Activated CD4-positive, alpha-beta T cell treated with anti-CD3 and anti-CD28 coated beads, Interleukin-2, amount 50 U/mL, for 1 hour (primary cell): ENCODE results near the gene SLC38A9.

Experiments used
- DNase-seq: peaks from one replicate; pipeline ENCODE4 v3.0.0-alpha.2; 2020

SLC38A9 gene

DNA sequence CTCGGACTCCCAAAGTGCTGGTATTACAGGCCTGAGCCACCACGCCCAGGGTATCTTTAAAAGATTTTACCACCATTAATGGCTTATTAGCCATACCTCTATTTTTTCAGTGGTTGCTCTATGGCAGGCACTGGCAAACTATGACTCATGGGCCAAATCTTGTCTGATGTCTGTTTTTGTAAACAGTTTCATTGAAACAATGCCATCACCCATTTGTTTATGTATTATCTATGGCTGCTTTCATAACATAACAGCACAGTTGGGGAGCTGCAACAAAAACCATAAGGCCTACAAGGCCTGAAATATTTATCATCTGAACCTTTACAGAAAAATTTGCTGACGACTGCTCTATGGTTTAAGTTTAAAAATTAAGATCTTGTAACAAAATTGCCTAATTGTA is 66.8 kb downstream of the SLC38A9 start:
- DNase-seq: no peak

DNA sequence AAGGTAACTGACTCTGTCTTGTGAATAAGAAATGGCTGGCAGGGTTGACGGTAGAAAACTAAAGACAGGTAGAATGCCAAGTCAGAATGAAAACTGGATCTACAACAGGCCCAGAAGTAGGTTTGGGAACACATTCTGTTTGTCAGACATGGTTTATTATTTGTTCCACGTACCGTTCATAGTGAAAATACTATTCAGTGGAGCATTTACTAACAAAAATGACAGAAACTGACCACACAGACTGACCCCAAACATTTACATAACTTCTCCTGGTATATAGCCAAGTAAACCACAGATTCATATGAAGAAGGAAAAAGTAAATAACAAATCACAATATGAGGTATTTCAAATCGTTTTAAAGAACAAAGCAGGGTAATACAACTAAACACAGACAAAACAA is 73.7 kb downstream of the SLC38A9 start:
- no peak for DNase-seq

DNA sequence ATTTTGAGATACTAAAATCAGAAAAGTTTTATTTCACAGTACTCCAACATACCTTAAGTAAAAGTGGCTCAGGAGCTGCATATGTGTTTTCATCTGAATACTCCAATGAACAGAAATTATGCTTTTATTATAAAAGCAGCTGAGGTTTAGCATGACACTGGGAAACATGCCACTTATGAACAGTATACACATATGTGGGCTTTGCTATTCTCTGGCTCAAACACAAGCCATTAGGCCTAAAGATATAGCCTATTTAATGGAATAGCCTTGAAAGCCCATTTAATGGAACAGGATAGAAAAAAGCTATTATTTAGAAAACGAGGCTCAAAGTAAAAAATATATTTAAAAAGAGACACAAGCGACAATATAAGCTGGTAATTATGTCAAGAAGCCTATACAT is 74.1 kb downstream of the SLC38A9 start:
- no peak for DNase-seq

DNA sequence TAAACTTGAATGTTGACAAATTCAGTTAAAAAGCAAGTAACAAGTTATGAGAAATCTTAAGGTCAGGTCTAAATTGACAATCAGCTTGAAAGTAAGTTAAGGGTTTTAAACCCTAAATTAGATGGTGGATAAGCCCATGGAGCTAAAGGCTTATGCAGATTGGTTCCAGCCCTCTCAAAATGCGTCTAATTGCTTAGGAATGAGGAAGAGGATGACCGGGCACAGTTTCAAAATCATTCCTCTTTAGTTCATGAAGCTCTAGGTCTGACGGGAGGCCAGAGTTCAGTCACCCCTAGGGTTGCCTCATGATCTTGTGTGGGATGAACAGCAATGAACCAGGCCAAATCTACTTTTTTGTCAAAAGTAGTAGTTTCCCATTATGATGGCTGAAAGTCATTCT is 75.4 kb downstream of the SLC38A9 start:
- DNase-seq: no peak

DNA sequence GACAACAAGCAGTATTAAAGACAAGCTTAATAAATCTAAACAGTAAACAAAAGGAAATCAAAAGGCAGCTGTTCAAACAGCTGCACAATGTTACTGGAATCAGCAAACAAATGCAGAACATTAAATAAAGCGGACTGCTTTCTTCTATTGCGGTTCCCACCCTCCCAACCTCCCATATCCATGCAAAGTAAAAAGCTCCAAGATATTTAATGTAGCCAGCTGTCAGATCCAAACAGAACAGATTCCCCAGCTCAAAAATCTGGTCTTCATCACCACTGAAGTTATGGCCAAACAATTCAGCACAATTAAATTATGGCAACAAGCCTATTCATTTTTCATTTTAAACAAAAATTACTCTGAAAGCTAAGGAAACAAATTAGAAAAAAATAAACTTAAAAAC is 75.9 kb downstream of the SLC38A9 start:
- no peak for DNase-seq

DNA sequence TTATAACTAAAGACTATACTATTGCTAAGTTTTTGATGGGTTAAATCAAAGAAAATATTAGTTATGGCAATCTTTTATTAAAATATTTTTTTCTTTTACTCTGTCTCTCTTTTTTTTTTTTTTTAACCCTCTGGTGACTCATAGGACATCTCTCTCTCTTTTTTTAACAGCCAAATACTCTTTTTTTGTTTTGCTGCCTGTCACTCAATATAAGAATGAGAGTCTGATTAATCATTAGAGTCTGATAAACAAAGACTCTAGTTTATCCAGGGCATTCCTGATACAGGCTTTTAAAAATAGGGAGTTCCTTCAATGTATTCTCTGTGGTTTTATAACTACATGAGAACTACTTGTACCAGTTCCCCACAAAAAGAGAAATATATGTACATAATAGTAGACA is 77.3 kb downstream of the SLC38A9 start:
- DNase-seq: no peak

DNA sequence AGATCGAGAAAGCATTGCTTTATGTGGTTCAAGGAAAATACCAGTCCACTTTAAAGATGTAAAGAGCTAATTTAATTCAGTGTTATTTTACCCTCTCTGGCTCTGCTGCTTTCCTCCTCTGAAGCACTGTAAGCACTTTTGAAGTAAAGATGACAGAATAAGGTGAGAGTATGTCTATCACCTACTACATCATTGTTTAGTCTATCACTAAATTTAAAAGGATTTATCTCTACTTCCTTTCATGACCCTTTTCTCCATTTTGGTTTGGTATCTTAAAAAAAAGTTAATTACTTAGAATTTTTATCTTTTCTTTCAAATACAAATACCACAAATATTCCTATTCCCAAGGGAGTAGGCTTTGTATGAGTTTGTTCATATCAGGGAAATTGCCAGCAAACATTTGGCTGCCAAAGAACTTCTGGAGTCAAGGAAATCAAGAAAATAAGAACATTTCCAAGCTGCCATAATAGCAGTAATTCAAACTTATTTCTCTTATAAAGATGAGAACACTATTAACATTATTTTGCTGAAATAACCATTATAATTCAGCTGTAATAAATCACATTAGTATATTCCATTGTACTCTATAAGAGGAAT is 77.8 kb downstream of the SLC38A9 start:
- DNase-seq: no peak

DNA sequence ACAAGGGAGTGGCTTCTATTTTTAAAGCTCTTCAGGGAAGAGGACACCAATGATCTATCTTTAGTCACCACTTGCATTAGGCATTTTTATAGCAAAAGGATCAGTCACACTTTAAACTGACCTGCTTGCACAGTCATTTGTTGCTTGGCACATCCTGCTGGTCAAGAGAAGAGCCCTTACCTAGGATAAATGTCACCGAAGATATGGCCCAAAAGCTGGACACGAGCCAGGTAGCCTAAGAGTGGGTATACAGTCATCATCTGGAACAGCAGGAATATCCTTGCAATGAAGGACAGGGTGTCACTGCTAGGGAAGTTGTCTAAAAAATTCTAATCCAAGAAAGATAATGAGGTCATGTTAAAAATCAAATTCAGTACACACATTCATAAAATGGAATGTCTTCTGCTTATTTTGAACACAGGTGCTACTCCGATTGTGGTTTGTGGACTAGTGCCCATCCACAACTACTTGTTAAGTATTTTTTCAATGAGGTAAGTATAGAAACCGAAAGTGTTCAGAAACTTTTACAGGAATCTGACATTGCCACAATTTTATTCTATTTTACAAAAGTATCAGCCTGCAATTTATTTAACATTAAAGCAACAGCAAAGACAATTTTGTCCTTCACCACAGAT is 78.4 kb downstream of the SLC38A9 start:
- no peak for DNase-seq

DNA sequence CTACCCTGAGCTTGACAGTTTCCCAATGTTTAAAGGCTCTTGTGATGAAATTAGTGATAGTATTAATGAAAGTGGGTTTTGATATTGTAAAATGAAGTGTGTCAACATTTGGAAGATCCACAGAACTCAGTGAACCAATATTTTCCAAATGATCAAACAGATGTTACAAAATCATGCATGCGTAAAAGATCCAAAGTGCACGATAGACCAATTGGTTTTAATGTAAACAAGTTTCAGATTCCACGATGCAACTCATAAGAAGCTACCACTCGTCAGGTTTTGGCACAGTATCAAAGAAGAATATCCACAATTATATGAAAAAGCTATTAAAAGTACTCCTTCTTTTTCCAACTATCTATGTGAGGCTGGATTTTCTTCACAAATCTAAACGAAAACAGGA is 82.3 kb downstream of the SLC38A9 start:
- no peak for DNase-seq

DNA sequence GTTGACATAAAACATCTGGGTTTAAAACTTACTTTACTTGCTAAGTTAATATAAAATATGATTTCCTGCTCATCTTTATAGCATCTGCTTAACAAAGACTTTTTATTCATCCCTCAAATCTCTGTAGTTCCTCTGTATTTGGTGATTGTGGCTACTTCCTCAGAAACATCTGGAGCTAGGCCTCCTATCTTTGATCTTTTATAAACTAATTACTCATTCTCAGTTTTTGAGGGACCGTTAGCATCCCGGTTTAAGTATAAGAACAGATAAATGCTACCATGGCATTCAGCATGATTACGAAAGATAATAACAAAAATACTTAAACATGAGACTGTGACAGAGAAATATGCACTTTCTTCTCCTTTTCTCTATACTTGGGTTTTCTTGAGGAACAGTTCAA is 85.3 kb downstream of the SLC38A9 start:
- DNase-seq: no peak

DNA sequence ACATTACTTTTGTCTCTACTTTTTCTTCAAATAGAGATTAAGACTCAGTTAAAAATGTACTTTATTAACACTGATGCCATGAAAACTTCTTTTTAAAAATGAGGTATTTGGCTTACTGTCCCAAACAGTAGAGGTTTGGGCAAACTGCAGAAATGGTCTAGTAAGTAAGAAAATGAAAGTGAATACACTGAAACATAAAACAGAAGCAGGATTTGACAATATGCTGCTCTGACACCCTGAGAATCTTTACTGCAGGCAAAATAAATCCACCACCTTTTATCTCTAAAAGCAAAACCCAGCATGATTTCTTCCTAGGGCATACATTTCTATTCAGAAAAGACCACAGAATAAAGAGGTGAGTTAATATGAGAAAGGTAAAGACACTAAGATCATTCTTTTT is 86.2 kb downstream of the SLC38A9 start:
- DNase-seq: no peak

DNA sequence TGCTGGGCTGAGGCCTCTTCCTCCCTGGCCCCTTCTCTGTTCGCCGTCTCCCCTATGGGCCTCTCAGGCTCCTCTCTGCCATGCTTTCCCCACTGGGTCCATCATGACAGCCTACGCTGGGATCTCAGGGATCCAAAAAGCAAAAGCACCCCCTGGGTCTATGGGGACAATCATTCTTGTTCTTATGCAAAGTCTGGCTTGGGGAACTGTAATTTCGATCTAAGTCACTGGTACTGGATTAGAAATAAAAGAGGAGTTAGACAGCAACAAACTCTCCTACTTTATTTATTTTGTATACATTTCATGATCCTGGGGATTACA is 86.6 kb downstream of the SLC38A9 start:
- no peak for DNase-seq

DNA sequence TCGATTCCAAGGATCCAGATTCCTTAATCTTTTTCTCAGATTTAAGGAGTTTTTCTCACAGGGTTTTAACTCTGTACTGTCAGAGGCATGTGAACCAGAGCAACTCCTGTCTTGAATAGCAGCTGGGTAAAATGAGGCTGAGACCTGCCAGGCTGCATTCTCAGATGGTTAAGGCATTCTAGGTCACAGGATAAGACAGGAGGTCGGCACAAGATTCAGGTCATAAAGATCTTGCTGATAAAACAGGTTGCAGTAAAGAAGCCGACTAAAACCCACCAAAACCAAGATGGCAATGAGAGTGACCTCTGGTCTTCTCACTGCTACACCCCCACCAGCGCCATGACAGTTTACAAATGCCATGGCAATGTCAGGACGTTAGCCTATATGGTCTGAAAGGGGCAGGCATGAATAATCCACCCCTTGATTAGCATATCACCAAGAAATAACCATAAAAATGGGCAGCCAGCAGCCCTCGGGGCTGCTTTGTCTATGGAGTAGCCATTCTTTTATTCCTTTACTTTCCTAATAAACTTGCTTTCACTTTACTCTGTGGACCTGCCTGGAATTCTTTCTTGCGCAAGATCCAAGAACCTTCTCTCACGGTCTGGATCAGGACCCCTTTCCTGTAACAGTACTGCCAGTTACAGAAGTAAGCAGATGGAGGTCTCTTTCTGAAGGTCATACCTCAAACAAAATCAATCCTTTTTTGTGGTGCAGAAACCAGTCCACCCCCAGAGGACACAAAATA is 87.1 kb downstream of the SLC38A9 start:
- no peak for DNase-seq

DNA sequence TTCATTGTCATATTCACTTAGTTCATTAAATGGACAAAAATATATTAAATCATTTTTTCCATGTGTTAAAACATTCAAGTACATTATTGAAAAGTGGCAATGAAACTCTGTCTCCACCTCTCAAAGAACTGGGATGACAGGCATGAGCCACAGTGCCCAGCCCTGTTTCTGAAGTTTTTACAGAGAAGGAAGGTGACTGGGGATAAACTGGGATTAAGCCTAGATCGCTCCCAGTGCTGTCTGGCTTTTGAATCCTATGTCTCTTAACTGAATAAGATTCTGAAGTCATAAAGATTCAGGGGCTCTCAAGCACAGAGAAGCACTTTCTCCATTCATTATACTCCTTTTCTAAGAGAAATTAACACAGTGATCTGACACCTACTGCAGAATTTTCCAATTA is 88.3 kb downstream of the SLC38A9 start:
- DNase-seq: no peak

DNA sequence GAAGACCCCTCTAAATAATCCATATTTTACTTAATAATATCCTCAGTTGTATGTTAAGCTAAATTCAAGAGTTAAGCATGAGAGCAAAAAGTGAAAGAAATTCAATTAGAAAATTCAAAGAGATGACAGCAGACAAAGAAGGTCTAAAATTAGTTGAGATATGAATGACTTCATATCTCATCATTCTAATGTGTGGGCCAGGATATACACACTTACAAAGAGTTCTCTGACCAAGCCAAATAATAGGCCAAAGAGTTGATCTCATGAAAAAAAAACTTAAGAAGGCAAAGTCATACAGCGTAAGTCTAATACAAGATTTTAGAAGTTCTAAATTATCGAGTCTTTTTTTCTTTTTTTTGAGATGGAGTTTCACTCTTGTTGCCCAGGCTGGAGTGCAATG is 89.7 kb downstream of the SLC38A9 start:
- DNase-seq: no peak

DNA sequence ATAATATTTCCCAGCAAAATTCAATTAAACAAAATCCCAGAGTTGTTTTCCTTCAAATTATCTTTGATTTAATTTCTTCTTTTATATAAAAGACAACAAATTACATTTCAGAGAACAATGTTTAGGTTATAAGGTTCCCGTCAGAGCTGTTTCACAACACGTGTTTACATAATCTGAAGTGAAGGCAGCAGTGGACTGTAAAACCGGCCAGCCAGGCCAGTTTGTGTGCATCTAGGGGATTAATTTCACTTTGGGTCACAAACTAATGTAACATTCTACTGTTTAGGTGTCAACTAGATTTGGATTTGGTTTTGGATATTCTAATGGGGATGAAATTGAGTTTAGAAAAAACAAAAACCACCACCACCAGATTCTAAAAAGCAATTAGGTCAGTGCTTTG is 90.9 kb downstream of the SLC38A9 start:
- DNase-seq: no peak

DNA sequence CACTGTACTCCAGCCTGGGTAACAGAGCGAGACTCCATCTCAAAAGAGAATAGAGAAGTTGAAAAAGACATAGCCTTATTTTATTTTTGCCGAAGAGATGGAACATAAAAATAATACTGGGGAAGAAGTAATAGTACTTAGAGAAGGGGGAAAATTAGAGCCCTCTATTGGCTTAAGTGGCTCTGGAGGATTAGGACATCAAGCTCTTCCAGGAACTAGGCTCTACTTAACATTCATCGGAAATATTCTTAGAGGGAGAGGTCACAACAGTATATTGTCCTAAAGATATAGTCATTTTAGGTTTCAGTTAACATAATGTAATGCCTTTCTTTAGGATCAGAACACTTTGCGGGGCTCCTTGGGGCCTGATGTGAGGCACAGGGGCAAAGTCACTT is 91.4 kb downstream of the SLC38A9 start:
- no peak for DNase-seq

DNA sequence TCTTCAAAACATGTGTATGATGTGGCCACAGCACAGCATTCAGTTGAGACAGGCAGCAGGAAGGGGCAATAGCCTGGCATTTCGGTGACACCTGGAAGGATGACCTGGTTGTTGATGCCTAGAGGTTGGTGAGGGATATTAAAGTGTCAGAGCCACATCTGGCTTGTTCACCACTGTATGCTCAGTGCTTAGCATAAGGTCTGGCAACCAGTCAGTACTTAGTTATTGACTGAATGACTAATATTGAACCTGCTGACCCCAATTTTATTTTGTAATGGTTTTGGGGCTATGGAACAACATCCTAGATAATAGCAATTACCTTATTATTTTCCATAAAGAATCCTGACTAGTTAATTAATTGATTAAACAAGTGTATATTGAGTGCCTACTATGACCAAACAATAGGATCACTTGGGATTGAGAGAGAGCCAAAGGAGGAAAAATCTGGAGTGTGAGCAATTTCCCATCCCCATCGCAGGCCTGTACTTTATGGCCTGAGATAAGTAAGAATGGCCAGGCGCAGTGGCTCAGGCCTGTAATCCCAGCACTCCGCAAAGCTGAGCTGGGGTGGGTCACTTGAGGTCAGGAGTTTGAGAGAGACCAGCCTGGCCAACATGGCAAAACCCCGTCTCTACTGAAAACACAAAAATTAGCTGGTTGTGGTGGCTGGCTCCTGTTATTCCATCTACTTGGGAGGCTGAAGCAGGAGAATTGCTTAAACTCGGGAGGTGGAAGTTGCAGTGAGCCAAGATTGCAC is 91.9 kb downstream of the SLC38A9 start:
- DNase-seq: no peak

DNA sequence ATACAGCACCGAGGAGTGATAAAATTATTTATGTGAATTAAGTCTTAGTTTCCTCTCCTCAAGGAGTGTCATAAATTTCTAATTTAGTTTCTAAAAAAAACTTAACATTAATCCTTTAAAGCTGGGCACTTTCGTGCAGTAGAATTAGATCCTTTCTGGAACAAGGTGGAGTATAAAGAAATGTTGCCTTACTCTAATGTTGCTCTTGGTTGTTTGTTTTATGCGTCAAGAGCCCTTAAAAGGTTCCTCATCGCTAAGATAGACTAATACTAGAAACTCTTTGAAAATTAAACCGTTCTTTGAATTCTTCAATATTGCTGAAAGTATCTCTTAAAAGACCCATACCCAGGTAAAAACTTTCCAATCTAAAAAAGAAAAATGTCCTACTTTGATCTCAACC is 93.8 kb downstream of the SLC38A9 start:
- no peak for DNase-seq

DNA sequence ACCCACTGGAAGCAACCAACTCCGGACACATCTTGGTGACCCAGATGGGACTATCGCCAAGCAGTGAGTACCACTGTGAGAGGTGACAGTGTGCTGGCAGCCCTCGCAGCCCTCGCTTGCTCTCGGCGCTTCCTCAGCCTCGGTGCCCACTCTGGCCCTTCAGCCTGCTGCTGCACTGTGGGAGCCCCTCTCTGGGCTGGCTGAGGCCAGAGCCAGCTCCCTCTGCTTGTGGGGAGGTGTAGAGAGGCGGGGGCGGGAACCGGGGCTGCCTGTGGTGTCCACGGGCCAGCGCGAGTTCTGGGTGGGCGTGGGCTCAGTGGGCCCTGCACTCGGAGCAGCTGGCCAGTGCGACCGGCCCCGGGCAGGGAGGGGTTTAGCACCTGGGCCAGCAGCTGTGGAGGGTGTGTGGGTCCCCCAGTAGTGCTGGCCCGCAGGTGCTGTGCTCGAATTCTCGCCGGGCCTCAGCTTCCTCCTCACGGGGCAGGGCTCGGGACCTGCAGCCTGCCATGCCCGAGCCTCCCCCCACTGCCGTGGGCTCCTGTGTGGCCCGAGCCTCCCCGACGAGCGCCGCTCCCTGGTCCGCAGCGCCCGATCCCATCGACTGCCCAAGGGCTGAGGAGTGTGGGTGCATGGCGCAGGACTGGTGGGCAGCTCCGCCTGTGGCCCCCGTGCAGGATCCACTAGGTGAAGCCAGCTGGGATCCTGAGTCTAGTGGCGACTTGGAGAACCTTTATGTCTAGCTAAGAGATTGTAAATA is 98.8 kb downstream of the SLC38A9 start:
- DNase-seq: no peak

DNA sequence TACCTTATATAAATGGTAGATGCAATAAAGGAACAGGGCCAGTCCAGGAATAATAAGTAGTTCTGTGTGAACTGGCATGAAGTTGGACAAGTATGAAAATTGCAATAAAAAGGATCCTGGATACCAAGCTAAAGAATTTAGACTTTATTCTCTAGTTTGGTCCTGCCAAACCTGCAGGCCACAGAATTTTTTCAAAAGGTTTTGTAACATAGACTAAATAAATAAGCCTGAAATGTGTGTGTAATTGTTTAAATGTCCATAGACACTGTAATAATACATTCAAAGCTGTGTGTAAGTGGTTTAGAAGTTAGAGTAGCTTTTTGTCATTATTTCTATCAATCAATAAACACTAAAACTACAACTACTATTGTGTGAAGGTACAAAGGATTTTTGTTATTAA is 101.6 kb downstream of the SLC38A9 start:
- no peak for DNase-seq

DNA sequence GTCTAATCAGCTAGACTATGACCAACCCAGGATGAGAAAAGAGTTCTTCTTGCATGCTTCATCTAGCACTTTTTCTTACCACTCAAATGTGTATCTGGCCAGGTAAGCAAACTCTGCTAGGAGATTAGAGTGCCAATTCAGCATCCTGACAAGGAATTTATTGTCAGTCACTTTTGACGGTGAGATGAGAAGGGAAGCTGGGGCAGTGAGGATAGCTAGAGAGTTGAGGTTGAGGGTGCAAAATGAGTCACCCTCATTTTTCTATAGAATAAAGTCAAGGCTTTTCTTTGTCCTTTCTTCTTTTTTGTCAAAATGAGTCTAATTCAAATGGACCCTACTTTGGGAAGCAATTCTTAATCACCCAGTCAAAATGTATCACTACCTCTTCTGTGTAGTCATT is 102.7 kb downstream of the SLC38A9 start:
- no peak for DNase-seq
